Mesendoderm (in vitro differentiated cells): ENCODE results near the gene MAGI2.

Experiments
- DNase-seq: peaks from one replicate; pipeline ENCODE4 v3.0.0; 2013
- H2AK5ac ChIP-seq: 2 replicates; pipeline ENCODE4 v1.6.1; 2013; ENCODE audit warnings: low read length, inconsistent platforms
- H2BK120ac ChIP-seq: 2 replicates; pipeline ENCODE4 v1.6.1; 2013; ENCODE audit warnings: low read depth, mild to moderate bottlenecking, low read length, moderate library complexity, mixed read lengths
- H2BK15ac ChIP-seq: replicated peaks from 2 replicates; pipeline ENCODE4 v1.6.1; 2013; ENCODE audit warnings: low read depth, mild to moderate bottlenecking, moderate library complexity
- H2BK5ac ChIP-seq: 2 replicates; pipeline ENCODE4 v1.6.1; 2013; ENCODE audit warnings: low read length, inconsistent platforms
- H3K18ac ChIP-seq: 2 replicates; pipeline ENCODE4 v1.6.1; 2013; ENCODE audit warnings: mild to moderate bottlenecking, low read length, mixed read lengths
- H3K23ac ChIP-seq: one replicate; pipeline ENCODE4 v1.6.1; 2013; ENCODE audit warnings: low read length
- H3K27ac ChIP-seq: 2 replicates; pipeline ENCODE4 v1.5.1; 2013; ENCODE audit warnings: low read depth, mild to moderate bottlenecking, inconsistent platforms, low read length, moderate library complexity
- H3K27me3 ChIP-seq: 2 replicates; pipeline ENCODE4 v1.6.1; 2013; ENCODE audit warnings: low read length, control low read depth, mild to moderate bottlenecking, inconsistent platforms; ENCODE audit not compliant: insufficient read depth, poor library complexity
- H3K36me3 ChIP-seq: 2 replicates; pipeline ENCODE4 v1.6.1; 2013; ENCODE audit warnings: low read length, inconsistent platforms; ENCODE audit not compliant: control insufficient read depth, insufficient read depth
- H3K4ac ChIP-seq: one replicate; pipeline ENCODE4 v1.6.1; 2013; ENCODE audit warnings: low read depth, mild to moderate bottlenecking, low read length, moderate library complexity
- H3K4me1 ChIP-seq: 2 replicates; pipeline ENCODE4 v1.6.1; 2013; ENCODE audit warnings: low read depth, low read length, inconsistent platforms; ENCODE audit not compliant: control insufficient read depth
- H3K4me2 ChIP-seq: 2 replicates; pipeline ENCODE4 v1.6.1; 2013; ENCODE audit warnings: low read length
- H3K4me3 ChIP-seq: 2 replicates; pipeline ENCODE4 v1.5.1; 2013; ENCODE audit warnings: mild to moderate bottlenecking, low read length
- H3K56ac ChIP-seq: one replicate; pipeline ENCODE4 v1.6.1; 2013; ENCODE audit warnings: low read length
- H3K79me1 ChIP-seq: 2 replicates; pipeline ENCODE4 v1.6.1; 2013; ENCODE audit warnings: low read length, inconsistent platforms
- H3K79me2 ChIP-seq: 2 replicates; pipeline ENCODE4 v1.6.1; 2013; ENCODE audit warnings: mild to moderate bottlenecking, low read length; ENCODE audit not compliant: control insufficient read depth, insufficient read depth
- H3K9ac ChIP-seq: 2 replicates; pipeline ENCODE4 v1.6.1; 2013; ENCODE audit warnings: low read length, inconsistent platforms
- H4K5ac ChIP-seq: one replicate; pipeline ENCODE4 v1.6.1; 2013; ENCODE audit warnings: low read length
- H4K8ac ChIP-seq: one replicate; pipeline ENCODE4 v1.6.1; 2013; ENCODE audit warnings: low read depth, mild to moderate bottlenecking, control low read depth, low read length, moderate library complexity
- WGBS: extraction: QIAGEN DNeasy Blood & Tissue Kit; methylation state at CpG from one replicate; pipeline ENCODE4 v1.1.7; 2013; ENCODE audit warnings: low lambda C conversion rate, missing lambda C conversion rate; ENCODE audit not compliant: insufficient coverage; ENCODE audit errors: extremely low coverage; 5-methylcytosine and 5-hydroxymethylcytosine counted together

The MAGI2 gene

GRCh38 chr7:78571292-78571691 lies 882.2 kb downstream of the MAGI2 start:
- Histone ChIP-seq H2BK5ac (no peak overlapping the region), H4K5ac (no peak overlapping the region), H3K4ac (no peak overlapping the region), H3K18ac (no peak overlapping the region), H4K8ac (no peak overlapping the region), H3K4me2 (no peak overlapping the region), H2AK5ac (no peak overlapping the region), H3K27me3 (no peaks in the 10 kb centered on the region), H3K79me2 (no peaks in the 10 kb centered on the region), H3K27ac (no peak overlapping the region), H3K23ac (no peak overlapping the region), H3K9ac (no peak overlapping the region), H2BK15ac (no peak overlapping the region), H3K56ac (no peak overlapping the region), H3K79me1 (no peaks in the 10 kb centered on the region), H3K4me3 (no peak overlapping the region), H3K36me3 (no peaks in the 10 kb centered on the region), H3K4me1 (no peaks in the 10 kb centered on the region), H2BK120ac (no peak overlapping the region)
- no CpG with 5 or more reads among the region's 1 CpG for WGBS
- no peak for DNase-seq

GRCh38 chr7:78568690-78569089 lies 884.8 kb downstream of the MAGI2 start:
- Histone ChIP-seq H3K27me3 (no peaks in the 10 kb centered on the region), H3K9ac (no peak overlapping the region), H3K4me1 (peaks cover 2% of the 10 kb centered on the region), H3K4ac (no peak overlapping the region), H3K27ac (no peak overlapping the region), H3K79me1 (no peaks in the 10 kb centered on the region), H3K79me2 (no peaks in the 10 kb centered on the region), H3K56ac (no peak overlapping the region), H4K8ac (no peak overlapping the region), H4K5ac (no peak overlapping the region), H2BK120ac (no peak overlapping the region), H2AK5ac (no peak overlapping the region), H3K4me2 (no peak overlapping the region), H3K18ac (no peak overlapping the region), H2BK15ac (no peak overlapping the region), H2BK5ac (no peak overlapping the region), H3K4me3 (no peak overlapping the region), H3K36me3 (no peaks in the 10 kb centered on the region), H3K23ac (no peak overlapping the region)
- DNase-seq, result no peak
- WGBS, result no CpG with 5 or more reads among the region's 4 CpGs

GRCh38 chr7:78567836-78568235 lies 885.6 kb downstream of the MAGI2 start:
- Histone ChIP-seq H2AK5ac (no peak overlapping the region), H3K79me1 (no peaks in the 10 kb centered on the region), H4K8ac (peak overlapping the region; percentile 86), H3K18ac (peak overlapping the region; percentile 60), H3K4me1 (peaks cover 6% of the 10 kb centered on the region), H3K9ac (no peak overlapping the region), H3K4ac (no peak overlapping the region), H2BK5ac (no peak overlapping the region), H3K36me3 (no peaks in the 10 kb centered on the region), H3K4me3 (no peak overlapping the region), H3K27ac (no peak overlapping the region), H2BK120ac (no peak overlapping the region), H2BK15ac (no peak overlapping the region), H3K79me2 (no peaks in the 10 kb centered on the region), H3K56ac (no peak overlapping the region), H4K5ac (no peak overlapping the region), H3K27me3 (no peaks in the 10 kb centered on the region), H3K23ac (no peak overlapping the region), H3K4me2 (no peak overlapping the region)
- whole genome bisulfite sequencing, result no CpG with 5 or more reads among the region's 2 CpGs
- no peak for DNase-seq

GRCh38 chr7:78565784-78566183 lies 887.7 kb downstream of the MAGI2 start:
- no peak overlapping the region for H3K4ac ChIP-seq
- no peak overlapping the region for H2AK5ac ChIP-seq
- no peak overlapping the region for H3K27ac ChIP-seq
- H3K4me3 ChIP-seq, result no peak overlapping the region
- no peak overlapping the region for H3K56ac ChIP-seq
- H2BK5ac ChIP-seq, result no peak overlapping the region
- H3K4me2 ChIP-seq, result no peak overlapping the region
- H3K27me3 ChIP-seq, result no peaks in the 10 kb centered on the region
- H3K79me1 ChIP-seq, result no peaks in the 10 kb centered on the region
- H3K23ac ChIP-seq, result no peak overlapping the region
- H3K4me1 ChIP-seq, result peaks cover 6% of the 10 kb centered on the region
- peak overlapping the region; percentile 57 for H3K18ac ChIP-seq
- WGBS, result no CpG with 5 or more reads among the region's 5 CpGs
- H3K36me3 ChIP-seq, result no peaks in the 10 kb centered on the region
- H3K79me2 ChIP-seq, result no peaks in the 10 kb centered on the region
- H2BK120ac ChIP-seq, result no peak overlapping the region
- H4K8ac ChIP-seq, result no peak overlapping the region
- no peak overlapping the region for H3K9ac ChIP-seq
- peak; percentile 47 for DNase-seq
- H2BK15ac ChIP-seq, result no peak overlapping the region
- H4K5ac ChIP-seq, result no peak overlapping the region

- WGBS, result no CpG with 5 or more reads among the region's 5 CpGs
- DNase-seq, result no peak
- Histone ChIP-seq H4K5ac (no peak overlapping the region), H3K27ac (no peak overlapping the region), H4K8ac (no peak overlapping the region), H2BK5ac (no peak overlapping the region), H3K4me1 (peaks cover 6% of the 10 kb centered on the region), H2BK120ac (no peak overlapping the region), H3K23ac (no peak overlapping the region), H3K56ac (no peak overlapping the region), H3K4me2 (no peak overlapping the region), H3K9ac (no peak overlapping the region), H3K79me2 (no peaks in the 10 kb centered on the region), H3K18ac (no peak overlapping the region), H3K4ac (no peak overlapping the region), H2BK15ac (no peak overlapping the region), H2AK5ac (no peak overlapping the region), H3K4me3 (no peak overlapping the region), H3K27me3 (no peaks in the 10 kb centered on the region), H3K36me3 (no peaks in the 10 kb centered on the region), H3K79me1 (no peaks in the 10 kb centered on the region)
Observed at GRCh38 chr7:78563191-78563590, 890.3 kb downstream of the MAGI2 start.

- H3K4me1 ChIP-seq, result peaks cover 6% of the 10 kb centered on the region
- H3K4me2 ChIP-seq, result no peak overlapping the region
- no peaks in the 10 kb centered on the region for H3K79me2 ChIP-seq
- H4K5ac ChIP-seq, result no peak overlapping the region
- H3K4ac ChIP-seq, result no peak overlapping the region
- H2AK5ac ChIP-seq, result no peak overlapping the region
- H3K18ac ChIP-seq, result no peak overlapping the region
- H2BK15ac ChIP-seq, result no peak overlapping the region
- H3K4me3 ChIP-seq, result no peak overlapping the region
- H3K27ac ChIP-seq, result no peak overlapping the region
- DNase-seq, result no peak
- H3K79me1 ChIP-seq, result no peaks in the 10 kb centered on the region
- H3K27me3 ChIP-seq, result no peaks in the 10 kb centered on the region
- no peak overlapping the region for H3K23ac ChIP-seq
- no peak overlapping the region for H4K8ac ChIP-seq
- H2BK5ac ChIP-seq, result no peak overlapping the region
- H3K36me3 ChIP-seq, result no peaks in the 10 kb centered on the region
- H3K56ac ChIP-seq, result no peak overlapping the region
- H3K9ac ChIP-seq, result no peak overlapping the region
- no peak overlapping the region for H2BK120ac ChIP-seq
Observed at GRCh38 chr7:78562191-78562590, 891.3 kb downstream of the MAGI2 start.
